GM15510 (cell line): ENCODE data around the gene ADI1.

Source experiments
- POLR2A ChIP-seq: IDR thresholded peaks from 3 replicates; pipeline ENCODE4 v1.6.1; 2011; ENCODE audit warnings: borderline replicate concordance; ENCODE audit not compliant: insufficient read length; ENCODE audit errors: extremely low read depth

Gene ADI1

DNA sequence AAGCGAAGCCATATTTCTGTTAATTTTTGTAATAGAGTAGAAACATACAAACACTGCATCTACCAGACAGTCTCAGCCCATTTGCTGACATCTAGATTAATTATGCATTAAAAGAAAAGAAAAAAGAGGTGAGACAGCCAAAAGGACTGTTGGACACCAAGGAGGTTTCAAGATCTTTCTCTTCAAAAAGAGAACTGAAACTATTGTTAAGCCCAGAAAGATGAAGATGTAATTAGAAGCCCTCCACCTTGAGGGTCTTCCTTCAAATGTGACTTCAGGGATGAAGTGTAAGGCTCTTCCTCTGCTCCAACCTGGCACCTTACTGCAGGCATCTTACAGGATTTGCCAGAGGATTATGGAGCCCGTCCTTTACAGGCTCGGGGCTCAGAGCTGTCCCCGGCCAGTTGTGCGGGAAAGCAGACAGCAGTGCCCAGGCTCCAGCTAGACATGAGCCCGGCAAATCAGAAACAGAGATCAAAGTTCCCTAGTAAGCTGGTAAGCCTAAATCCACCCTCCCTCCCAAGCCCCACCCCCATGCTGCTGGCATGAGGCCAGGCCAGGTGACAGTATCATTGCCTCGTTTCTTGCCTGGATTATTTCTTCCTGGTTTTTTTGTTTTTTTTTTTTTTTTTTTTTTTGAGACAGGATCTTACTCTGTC, 38.9 kb downstream of the ADI1 start:
- TF ChIP-seq POLR2A = no peak

DNA sequence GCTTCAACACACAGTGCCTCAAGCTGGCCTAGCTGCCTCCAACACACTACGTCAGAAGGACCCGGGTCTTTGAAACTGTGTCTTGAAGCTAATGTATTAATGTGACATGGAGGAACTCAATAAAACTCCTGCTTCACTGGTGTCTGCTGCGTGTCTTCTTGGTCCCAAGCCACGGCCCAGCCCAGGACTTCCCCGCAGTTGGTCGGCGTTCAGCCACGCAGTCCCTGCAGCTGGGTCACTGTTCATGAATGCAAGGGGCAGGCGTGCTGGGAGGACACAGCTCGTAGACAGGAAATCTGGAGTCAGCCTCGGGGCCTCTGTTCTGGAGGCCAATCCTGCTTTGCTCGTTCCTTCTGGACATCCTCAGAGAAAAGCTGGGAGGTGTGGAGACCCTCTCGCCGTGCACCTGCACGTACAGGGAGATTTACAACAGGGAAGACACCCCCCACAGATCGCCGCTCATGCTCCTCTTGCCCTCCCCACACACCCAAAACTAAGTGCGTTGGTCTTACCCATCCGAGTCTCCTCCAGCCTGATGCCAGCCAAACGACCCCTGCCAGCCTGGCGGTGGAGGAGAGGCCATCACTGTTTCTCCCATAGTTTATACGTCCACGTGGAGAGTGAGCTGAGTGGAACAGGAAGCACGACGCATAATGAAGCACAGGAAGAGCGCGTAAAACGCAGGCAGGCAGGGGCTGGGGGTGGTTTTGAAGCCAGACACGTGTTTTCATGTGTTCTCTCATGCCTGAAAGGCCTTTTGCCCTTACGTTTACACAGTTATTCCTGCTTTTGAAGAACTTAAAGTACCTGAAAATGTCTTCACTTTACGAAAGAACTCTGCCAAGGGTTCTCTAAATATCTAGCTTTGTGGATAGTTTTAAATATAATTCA, 39.7 kb downstream of the ADI1 start:
- TF ChIP-seq POLR2A = no peak

DNA sequence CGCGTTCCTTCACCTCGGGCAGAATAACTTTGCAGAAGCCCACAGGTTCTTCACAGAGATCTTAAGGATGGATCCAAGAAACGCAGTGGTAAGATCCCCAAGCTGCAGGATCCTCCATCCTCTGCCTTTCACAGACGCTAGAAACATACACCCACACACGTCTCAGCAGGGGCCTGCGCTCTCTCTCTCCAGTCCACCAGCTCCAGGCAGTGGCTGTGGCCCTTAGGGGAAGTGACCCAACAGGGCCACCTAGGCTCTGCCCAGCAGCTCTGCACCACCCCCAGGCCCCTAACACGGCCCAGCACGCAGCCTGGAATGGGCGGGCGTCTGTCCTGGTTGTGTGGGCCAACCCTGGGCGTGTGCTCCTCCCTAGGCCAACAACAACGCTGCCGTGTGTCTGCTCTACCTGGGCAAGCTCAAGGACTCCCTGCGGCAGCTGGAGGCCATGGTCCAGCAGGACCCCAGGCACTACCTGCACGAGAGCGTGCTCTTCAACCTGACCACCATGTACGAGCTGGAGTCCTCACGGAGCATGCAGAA, 40.4 kb downstream of the ADI1 start:
- no peak for TF ChIP-seq POLR2A

DNA sequence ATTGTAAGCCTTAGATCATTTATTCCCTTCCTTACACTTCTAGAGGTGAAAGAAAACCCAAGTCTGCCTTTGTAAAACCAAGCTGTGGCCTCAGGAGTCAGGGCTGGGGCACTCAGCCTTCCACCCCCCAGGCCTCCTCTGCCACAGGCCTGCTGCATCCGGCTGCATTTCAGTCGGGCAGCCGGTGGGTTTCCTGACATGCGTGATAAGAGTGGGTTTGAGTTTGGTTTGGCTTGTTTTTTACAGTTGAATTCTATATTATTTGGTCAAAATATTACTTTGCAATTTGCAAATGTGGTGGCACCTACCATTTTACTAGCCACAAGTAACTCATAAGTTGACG, 42.4 kb downstream of the ADI1 start:
- TF ChIP-seq POLR2A = no peak

DNA sequence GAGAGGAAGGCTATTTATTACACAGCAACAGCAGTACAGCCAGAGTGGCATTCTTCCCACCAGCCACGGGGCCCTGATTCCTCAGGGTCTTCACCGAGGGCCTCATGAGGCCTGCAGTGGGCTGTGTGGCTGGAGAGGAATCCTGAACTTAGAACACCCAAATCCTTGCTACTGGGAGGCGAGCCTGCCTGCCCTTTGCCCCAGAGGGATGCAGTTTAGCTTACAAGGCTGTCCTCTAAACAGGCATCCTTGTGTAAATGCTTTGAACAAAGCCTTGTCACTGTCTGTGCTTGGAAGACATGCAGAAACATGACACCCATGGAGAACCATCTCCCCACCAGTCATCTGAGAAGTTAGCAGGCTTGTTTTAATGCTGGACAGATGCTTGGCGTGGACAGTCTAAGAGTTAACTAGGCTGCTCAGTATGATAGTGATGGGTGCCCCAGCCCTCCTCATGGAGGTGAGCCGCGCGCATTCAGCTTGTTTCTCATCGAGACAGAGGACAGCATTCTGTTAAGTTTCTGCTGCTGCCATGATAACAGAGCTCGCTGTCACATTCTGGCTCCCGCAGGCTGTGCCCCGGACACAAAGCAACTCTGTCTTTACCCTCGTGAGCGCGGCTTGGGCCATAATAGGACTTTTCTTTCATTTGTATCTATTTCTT, 42.9 kb downstream of the ADI1 start:
- TF ChIP-seq POLR2A = no peak

DNA sequence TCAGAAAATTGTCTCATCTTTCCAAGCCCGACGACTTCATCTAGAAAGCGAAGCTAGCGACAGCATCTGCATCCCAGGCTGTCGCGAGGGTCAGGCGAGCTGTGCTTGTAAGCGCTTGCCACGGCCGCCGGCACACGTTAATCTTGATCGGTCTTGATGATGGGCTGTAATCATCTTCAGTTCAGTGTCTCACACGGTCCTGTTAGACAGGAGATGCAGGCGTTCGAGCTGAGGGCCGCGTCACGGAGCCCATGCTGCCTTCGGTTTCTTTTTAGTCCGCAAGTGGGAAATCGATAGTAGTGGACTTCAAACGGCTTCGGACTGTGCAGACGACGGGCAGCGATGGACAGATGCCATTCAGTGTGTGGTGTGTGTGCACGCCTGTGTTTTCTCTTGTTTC, 43.6 kb downstream of the ADI1 start:
- TF ChIP-seq POLR2A = no peak

DNA sequence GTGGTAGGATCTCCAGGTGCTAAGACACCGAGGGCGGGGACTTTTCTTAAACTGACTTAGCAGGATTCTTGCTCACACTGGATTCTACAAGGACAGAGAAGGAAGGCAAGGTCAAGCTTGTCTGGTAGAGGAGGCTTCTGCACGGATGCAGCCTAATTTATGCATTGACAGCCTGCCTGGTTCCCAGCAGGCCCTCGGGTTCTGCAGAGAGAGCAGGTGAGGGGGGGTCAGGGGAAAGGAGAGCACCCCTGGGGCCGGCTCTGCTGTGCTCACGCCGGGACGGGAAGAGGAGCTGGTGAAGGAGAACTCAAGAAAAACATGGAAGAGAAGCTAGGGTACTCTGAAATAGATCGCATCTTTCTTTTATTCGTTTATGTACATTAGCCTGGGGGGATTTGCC, 46.4 kb downstream of the ADI1 start:
- no peak for TF ChIP-seq POLR2A

DNA sequence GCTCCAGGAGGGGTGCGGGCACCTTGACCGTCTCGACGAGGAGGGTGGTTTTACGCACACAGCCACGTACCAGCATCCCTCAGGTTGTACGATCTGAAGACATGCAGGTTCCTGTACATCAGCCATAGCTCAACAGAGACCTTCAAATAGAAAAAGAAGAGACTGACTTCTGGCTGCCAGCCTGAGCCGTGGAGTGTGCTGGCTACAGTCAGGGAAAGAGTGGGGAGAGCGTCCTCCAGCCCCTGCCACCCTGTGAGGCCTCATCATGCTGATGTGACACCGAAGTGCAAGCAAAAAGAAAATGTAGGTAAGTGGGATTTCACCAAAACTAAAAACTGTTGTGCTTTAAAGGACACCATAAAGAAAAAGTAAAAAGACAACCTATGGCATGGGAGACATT, 47.0 kb downstream of the ADI1 start:
- no peak for TF ChIP-seq POLR2A

DNA sequence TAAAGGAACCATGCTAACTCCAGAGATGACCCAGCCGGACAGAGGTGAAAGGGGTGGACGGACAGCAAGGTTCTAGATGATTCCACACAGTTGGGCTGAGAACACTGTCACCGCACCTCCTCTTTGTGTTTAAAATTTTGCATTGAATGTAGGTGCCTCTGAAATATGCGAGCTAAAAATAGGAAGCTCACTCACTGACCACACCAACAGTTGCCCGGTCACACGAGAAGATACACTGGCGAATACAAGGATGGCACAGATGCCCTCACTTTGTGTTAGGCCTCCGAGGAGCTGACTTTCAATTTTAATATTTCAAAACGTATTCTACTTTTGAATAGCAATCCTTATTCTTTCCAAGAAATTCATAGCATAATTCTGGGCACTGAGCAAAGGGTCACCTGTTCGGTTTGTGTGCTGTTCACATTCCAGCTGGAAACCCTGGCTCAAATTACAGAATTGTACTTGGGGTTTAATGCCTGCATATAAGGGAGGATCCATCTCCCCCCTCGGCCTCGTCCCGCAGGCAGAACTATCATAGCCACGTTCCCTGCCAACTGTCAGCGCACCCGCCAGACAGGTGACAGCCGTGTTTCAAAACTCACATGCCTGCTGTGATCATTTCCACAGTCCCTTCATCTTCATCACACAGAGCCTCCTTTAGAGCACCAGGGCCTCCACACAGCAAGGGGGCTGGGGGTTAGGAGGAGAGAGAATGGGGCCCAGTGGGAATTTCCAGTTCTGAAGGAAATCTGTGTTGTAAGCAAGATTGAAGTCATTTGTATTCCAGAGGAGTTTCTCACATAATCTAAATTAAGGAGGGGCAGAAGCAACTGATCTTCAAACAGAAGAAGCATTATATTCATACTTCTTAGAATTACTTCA, 48.2 kb downstream of the ADI1 start:
- TF ChIP-seq POLR2A = no peak

DNA sequence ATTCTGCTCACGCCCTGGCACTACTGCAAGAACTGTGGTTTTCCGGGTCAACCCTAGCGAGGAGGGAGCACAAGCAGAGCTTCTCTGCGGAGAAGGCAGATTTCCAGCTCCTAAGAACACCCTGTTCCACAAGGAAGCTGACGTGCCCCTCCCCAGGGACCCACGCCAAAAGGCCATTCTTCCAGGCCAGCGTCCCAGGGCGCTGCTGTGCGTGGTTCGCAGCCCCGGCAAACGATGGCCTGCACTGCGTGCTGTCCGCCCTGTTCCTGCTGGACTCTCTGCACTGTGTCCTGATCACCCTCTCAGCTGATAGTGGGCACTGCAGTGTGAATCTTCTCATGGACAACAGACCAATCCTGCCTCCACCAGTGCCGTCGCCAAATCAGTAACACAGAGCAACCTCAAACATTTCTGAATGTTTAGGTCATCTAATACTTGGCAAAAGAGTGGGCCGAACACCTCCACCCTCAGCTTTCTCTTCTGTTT, 49.1 kb downstream of the ADI1 start:
- no peak for TF ChIP-seq POLR2A

DNA sequence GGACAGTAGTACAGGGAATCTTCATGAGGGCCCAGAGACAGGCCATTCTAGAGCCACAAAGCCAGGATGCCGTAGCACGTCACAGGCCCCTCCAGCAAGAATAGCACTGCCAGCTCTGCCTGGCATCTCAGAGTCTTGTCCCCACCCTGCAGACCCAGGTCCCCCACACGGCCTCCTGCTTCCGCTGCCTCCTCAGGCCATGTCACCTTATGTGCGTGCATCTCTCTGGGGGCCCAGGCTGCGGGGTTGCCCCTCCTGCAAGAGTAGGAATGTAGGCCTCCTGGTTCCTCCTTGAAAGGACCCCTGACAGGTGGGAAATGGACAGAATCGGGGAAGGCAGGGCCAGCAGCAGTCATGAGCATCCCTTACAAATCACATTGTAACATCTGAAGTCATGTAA, 49.8 kb downstream of the ADI1 start:
- TF ChIP-seq POLR2A = no peak

DNA sequence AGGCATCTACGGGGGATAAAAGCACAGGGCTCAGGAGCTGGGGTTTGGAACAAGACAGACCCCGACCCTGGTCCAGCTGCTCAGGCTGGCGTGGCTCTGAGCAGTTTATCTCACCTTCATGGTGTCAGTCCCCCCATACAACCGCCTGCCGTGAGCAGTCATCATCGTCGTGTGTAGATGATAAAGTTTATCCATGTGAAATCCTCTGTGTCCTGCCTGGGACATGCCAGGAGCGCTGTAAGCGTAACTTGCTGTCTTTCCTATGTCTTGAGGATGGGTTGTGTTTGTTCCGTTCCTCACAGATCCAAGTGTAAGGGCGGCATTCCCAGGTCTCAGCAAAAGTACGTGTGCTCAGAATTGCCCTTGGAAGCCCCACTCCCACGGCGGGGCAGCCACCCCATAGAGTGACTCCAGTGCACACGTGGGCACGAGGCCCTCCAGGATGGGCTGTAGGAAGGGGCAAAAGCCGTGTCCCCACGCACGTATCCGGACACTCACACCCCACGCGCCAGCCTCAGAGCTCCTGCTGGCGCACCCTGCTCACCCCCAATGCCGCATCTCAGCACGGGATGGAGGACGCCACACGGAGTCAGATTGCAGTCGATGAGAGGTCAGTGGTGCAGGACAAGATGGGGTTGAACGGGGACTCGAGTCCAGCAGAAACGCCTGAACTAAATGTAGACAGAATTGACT, 50.9 kb downstream of the ADI1 start:
- no peak for TF ChIP-seq POLR2A

DNA sequence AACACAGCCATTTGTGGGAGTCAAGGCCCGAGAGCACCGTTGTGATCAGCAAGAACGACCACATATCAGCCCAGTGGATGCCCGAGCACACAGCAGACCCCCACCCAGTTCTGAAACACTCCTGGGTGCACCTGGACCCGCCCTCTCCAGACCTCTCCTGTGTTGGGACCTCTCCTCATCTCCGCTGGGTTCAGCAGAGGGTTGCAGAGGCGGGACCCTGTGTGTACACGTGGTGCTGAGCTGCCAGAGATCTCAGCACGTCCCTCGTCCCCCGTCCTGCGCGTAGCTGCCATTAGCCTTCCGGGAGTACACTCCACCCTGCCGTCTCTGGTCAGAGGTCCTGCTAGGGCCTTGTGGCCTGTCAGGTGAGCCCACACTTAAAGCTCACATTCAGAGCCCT, 51.7 kb downstream of the ADI1 start:
- TF ChIP-seq POLR2A = no peak

DNA sequence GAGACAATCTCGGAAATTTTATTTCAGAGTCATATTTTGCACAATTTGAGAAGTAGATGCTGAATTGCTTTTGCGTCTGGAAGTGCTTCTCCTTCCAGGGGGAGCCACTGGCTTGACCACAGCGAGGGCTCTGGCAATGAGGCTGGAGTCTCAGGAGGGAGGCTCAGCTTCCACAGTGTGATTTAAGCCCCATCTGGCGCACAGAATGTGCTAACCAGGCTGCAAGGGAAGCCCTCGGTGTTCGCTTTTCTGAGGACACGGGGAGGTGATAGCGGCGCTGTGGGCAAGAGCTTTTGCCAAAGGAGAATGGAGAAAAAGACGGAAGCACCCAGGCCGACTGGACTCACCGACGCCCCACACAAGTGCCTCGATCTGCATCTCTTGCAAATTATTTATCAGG, 52.4 kb downstream of the ADI1 start:
- no peak for TF ChIP-seq POLR2A
